Fibroblast of upper back skin (primary cell): ENCODE measurements around the gene C22orf31.

Experiments used
- DNase-seq: peaks from one replicate; pipeline ENCODE4 v3.0.0-alpha.2; 2013

The C22orf31 gene

DNA sequence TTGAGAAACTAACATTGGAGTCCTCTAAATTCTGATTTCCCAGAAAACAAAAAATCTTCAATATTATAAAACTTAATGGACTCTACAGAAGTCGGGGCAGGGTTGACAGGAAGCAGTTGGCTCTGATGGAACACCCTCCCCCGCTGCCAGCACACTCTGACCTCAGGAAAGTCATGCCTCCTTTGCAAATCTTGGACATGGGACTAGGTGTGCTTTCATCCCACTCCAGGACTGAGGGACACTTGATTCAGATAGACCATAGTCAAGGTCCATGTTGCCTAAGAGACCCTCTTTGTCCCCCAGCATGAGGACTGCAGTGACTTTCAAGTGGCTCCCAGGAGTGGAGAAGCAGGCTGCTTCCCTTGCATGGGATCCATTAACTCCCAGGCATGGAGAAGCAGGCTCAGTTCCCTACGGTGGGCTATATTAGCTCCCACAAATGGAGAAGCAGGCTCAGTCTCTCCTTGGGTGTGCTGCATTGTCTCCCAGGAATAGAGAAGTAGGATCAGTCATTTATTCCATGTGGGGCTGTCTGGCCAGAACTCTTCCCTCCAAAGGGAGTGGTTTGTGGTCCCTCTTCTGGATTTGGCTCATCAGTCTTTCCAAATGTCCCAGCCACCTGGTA lies 38.3 kb downstream of the C22orf31 start:
- no peak for DNase-seq

DNA sequence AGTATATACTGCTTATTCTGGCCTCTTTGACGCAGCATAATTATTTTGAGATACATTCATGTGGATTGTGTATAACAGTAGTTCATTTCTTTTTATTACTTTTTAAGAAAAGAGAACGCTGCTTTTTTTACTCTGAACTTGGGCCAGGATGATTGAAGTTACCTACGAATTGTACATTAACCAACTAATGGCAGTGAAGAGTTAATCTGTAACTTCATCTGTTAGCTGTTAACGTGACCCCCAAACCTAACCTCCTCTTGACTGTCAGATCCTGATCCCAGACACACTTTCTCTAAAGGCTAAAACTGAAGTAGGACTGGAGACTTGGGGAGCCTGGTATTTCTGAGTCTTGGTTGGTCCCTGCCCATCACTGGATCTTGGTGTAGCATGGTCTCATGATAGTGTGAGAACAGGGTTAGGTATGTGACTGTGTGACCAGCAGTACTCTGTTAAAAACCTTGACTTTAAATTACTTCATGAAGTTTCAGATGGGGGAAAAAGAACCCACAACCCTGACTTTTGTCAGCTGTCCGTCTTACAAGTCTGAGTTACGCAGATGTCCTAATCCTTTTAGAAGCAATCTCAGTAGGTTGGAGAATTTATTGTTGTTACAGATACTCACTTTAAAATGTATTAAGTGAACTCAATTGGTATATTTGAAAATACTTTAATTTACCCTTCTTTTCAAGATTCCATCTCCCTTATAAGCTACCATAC lies 39.4 kb downstream of the C22orf31 start:
- DNase-seq = no peak

DNA sequence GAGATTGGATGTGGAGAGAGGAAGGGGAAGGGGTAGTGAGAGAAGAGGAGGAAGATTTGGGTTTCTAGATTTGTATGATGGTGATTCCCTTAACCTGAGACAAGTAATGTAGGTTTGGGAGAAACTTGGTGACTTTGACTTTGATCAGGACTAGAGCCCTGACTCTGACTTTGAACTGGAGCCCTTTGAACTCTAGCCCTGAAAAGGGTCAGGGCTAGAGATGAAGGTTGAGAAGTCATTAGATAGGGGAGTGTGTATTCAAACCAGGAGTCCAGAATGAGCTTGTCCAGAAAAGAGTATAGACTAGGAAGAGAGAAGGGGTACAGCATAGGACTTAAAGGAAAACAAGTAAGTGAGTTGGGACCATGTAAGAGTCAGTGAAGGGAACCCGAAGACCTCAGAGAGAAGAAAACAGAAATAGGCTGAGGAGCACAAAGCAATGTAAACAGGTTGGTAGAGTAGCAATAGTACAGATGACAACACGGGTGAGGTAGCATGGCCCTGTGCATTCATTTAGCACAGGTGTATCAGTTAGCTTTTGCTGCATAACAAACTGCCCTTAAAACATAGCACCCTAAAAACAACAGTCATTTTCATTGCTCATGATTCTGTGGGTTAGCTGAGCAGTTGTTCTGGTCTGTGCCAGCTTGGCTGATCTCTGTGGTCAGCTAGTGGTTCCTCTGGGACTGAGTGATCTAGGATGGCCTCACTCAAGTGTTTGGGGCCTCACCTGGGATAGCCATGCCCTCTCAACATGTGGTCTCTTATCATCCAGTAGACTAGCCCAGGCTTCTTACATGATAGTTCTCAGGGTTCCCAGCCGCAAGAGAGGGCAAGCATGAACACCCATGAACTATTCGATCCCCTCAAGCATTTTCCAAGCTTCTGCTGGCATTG lies 43.1 kb downstream of the C22orf31 start:
- DNase-seq = no peak

DNA sequence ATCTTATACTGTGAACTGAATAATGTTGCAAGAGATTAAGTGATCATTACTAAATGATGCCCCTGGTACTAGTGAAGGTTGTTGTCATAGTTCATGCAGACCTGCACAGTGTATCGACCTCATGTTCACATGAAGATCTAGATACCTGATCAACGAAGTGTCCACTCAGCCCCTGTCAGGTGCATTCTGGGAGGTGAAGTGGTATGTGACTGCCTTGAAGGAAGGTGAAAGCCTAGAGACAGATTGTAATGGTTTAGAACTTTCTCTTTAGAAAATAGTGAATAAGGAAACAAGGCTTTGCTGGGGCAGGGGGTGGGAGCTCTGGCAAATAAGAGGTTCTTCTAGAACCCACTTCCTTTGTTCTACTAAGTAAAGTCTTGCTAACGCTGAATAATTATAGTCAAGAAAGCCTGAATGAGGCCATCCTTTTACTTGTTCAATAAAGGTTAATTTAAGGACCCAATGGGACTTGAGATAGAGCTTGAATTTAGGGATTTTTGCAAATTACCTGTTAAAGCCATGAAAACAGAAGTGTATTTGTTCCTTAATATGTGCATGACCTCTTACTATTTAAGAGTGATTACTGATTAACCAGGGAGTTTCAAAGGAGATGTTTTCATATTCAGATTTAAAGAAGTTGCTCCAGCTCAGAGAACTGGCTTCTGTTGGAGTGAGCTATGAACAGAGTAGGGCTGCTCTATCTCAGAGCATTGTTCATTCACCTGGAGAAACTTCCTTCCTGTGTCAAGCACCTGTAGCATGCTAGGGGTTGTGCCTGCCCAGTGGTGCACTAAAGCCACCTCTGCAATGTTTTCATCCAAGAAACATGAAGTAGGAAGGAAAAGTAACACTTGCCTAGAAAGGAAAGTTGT lies 45.3 kb downstream of the C22orf31 start:
- DNase-seq = no peak

DNA sequence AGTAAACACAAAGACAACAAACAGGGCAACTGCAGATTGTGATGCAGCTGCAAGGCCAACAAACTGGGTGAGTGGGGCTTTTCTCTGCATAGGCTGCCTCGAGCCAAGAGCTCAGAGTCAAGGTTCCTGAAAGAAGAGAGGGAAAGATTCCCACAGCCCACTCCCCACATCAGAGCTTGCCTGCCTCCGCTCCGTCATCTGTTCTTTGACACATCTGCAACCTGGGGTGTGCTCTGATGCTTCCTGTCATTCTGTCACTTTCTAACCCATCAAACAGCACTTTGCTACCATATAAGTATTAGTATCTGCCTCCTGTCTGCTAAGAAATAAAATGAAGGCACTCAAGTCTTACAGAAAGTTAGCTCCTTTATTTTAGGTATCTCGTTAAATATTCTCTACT lies 46.9 kb downstream of the C22orf31 start:
- no peak for DNase-seq

DNA sequence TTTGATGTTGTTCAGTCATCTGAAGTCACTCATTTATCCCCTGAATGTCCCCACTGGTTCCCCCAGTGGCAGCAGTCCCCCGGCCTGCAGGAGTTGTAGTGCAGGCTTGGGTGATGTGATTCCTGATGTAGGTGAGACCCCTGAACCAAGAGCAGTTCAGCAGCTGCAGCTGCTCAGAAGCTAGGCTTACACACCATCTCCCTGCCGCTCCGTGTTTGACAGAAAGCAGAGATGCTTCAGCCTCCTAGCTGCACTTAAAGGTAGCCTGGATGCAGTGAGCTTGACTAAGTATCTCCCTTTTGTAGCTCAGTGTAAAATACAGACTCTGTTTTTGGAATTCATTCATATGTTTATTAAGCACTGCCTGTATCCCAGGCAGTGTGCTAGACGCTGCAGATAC lies 47.3 kb downstream of the C22orf31 start:
- DNase-seq = no peak

DNA sequence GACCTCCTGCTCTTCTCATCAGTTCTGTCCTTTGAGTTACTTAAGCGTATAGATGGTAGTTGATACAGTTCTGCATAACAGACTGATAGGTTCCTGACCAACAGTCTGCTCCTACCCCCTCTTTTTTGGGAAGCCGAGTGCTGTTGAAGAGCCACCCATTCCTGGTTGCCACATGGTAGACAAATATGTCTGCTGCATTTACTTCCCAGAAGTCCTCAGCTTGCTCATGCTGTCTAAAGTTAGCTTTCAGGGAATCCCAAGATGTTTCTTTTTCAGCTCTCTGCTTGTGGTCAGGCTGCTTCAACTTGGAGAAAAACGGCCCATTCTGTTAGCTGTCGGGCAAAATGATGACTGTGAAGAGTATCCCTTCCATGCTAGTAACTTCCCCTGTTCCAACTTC lies 48.7 kb downstream of the C22orf31 start:
- no peak for DNase-seq

DNA sequence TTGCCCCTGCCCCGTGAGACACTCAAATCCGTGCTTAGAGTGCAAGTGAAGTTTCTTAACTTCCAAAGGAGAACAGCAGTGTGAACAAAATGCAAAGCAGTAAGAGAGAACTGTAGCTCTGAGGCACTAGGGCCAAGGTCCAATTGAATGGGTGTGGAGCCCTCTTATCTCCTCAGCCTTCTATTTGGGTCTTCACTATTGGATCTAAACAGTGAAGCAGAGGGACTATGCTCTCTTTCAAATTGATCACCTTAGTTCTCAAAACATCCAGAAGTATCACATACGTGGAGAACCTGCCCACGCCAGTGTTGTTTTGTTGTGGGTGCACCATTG lies 49.6 kb downstream of the C22orf31 start:
- no peak for DNase-seq

DNA sequence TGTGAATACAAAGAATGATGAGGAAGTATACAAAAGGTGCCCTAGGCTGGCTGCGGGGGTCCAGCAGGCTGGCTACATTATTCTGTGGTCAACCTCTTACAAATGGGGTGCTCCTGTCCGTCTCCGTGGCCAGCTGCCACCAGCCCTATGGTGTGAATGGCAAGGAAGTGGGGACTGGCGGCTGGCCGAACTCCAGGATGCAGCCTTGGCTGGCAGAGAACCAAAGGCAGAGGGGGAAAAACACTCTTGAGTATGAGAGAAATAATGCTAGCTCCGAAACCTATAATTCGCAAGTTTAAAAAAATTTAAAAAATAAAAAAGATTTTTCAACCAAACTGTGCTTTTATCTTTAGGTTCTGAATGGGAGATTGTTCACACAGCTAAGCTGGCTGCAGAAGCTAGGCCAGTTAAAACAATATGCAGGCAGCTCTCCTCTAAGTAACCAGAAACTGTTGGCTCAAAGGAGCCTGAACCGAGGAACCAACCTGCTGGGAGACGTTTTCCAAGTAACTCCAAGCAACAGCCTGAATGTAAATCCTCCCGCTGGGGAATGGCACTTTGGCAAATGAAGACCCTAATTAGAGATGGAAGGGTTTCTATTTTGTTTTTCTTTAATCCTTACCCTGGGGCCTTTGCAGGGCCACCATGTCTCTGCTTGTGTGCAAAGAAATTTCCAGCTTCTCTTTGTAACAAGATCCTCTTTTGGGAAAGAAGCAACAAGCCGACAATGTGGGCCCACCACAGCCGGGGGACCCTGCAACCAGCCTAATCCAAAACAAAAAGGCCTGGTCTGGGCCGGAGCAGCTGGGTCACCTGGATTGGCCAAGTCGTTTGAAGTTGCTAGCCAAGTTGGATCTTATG lies 50.2 kb downstream of the C22orf31 start:
- no peak for DNase-seq

DNA sequence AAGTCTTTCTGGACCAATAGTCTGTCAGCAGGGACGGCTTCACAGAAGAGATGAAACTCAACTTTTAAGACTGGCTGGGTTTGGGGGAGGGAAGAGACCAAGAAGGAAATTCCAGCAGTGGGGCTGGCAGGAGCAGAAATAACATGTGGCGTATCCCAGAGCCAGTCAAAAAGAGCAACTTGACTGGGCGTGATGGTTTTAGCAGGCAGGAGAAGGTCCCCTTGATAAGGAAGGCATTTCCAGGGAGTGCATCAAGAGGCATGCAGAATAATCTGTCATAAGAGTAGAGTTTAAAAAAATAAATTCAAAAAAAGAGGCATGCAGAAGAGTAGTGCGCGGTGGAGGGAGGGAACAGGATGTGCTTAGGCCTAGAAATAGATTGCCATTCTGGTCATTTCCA lies 52.5 kb downstream of the C22orf31 start:
- no peak for DNase-seq
